GM19452 (cell line): ENCODE results near the gene EPB41L5.

ENCODE experiments used
- ATAC-seq: cut with Tn5 transposase; IDR thresholded peaks from one replicate; pipeline ENCODE4 v1.9.1; 2021; ENCODE audit not compliant: unreplicated experiment

EPB41L5 gene

GRCh38 chr2:120224256-120224655 is 211.4 kb downstream of the EPB41L5 start:
- ATAC-seq, result no peak

- no peak for ATAC-seq
These were observed 212.1 kb downstream of the EPB41L5 start for GRCh38 chr2:120224735-120225548.

GRCh38 chr2:120225549-120226065 is 212.7 kb downstream of the EPB41L5 start:
- no peak for ATAC-seq

- ATAC-seq, result no peak
These were observed 213.4 kb downstream of the EPB41L5 start for GRCh38 chr2:120226316-120226715.

GRCh38 chr2:120227111-120227991 is 214.5 kb downstream of the EPB41L5 start:
- ATAC-seq, result no peak

GRCh38 chr2:120228503-120228902 is 215.6 kb downstream of the EPB41L5 start:
- no peak for ATAC-seq
